GM21528 (cell line): ENCODE results near the gene TPRX1.
"Not testable (repeated sequence)": the region's sequence is repeated elsewhere in the genome, so short reads cannot be mapped to it uniquely, and the experiment has no call there.

Experiments used
- ATAC-seq: cut with Tn5 transposase; IDR thresholded peaks from one replicate; pipeline ENCODE4 v1.9.1; 2021; ENCODE audit warnings: mild to moderate bottlenecking, moderate library complexity; ENCODE audit not compliant: unreplicated experiment, low FRiP score

Gene TPRX1

GRCh38 chr19:47804451-47804850, at the start of gene TPRX1:
TPRX1 (minus strand) TSS chr19:47804551; CDS start chr19:47804539, 12 bp downstream.
- ATAC-seq, result not testable (repeated sequence)

GRCh38 chr19:47853003-47853402, 48.7 kb upstream of the TPRX1 start:
- no peak for ATAC-seq

DNA sequence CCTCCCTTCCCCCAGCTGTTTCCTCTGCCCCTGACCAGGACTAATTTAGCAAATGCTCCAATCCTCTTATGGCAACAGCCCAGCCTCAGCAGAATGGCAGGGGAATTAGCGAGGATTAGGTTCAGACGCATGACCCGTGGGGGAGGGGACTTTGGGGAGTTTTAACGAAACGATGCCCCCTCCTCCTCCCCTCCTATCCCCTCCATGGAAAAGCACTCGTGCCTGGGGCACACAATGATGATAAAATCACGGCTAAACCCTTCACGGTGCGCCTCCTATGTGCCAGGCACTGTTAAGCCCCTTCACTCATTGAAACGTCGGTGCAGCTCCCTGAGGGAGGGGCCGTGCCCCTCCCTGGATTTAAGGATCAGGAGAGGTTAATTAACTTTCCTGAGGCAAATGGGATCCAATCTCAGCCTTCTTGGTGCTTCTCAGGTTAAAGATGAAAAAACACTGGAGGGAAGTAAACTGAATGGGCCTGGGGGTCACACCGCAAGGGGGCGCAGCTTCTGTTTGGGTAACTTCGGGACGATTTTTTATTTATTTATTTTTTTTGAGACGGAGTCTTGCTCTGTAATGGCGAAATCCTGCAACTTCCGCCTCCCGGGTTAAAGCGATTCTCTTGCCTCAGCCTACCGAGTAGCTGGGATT, 44.6 kb upstream of the TPRX1 start:
- ATAC-seq, result no peak

DNA sequence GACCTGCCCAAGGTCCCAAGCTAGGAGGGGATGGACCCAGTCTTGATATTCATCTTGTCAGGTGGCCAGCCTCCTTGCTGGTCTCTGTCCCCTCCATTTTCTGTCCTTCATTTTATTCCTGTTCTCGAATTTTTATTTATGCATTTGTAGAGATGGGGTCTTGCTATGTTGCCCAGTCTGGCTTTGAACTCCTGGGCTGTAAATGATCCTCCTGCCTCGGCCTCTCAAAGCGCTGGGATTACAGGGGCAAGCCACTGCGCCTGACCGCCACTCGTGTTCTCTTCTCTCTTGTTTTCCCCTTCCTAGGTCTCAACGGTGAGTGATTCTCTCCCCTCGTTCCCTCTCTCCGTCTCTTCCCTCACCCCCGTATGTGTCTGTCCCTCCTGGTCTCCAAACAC, 44.1 kb upstream of the TPRX1 start:
- no peak for ATAC-seq

- ATAC-seq, result no peak
Measured at GRCh38 chr19:47842941-47843340, 38.6 kb upstream of the TPRX1 start.

GRCh38 chr19:47839913-47840312, 35.6 kb upstream of the TPRX1 start:
- ATAC-seq, result no peak

- ATAC-seq, result no peak
Measured at GRCh38 chr19:47839411-47839810, 35.1 kb upstream of the TPRX1 start.

DNA sequence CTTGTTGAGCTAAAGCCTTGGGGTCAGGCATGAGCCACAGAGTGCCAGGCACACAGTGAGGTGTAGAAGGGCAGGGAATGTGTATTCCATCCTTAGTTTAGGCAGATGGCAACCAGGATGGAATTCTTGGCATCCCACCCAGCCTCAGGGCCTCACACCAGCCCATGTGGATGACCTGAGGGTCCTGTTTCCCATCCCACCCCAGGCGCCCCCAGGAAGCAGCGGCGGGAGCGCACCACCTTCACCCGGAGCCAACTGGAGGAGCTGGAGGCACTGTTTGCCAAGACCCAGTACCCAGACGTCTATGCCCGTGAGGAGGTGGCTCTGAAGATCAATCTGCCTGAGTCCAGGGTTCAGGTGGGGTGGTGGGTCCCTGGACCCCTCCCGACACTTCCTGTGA, 31.7 kb upstream of the TPRX1 start:
- no peak for ATAC-seq

GRCh38 chr19:47832723-47833122, 28.4 kb upstream of the TPRX1 start:
- ATAC-seq, result no peak

- ATAC-seq, result no peak
Measured at GRCh38 chr19:47826800-47827199, 22.4 kb upstream of the TPRX1 start.

- no peak for ATAC-seq
Measured at GRCh38 chr19:47824396-47824795, 20.0 kb upstream of the TPRX1 start.

DNA sequence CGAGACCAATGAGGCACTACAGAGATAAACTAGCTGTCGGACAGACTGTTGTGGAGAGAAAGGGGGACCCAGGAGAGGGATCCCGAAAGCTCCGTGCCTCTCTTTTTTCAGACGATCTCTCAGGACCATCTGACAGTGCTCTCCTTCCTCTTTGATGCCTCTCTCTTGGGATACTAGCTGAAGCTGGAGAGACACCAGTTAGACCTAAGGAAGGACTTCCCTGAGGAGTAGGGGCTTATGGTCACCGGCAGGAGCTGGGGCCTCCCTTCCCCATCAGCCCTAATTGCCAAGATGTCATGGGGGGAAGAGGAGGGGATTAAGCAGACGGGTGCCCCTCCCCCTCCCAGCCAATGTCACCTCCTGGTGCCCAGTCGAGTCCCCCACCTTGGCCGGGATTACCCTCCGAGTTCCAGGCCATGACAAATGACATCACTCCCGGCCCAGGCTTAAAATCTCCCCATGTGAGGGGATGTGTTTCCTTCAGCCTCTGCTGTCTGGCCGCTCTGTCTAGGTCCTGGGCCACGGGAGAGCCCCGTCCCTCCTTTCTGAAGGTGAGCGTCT, 17.2 kb upstream of the TPRX1 start, which contains the start of gene CRX:
CRX (plus strand) TSS at position 478 of the 561 bp plus-strand sequence. CDS start 12,507 bp downstream, outside the sequence.
- no peak for ATAC-seq

DNA sequence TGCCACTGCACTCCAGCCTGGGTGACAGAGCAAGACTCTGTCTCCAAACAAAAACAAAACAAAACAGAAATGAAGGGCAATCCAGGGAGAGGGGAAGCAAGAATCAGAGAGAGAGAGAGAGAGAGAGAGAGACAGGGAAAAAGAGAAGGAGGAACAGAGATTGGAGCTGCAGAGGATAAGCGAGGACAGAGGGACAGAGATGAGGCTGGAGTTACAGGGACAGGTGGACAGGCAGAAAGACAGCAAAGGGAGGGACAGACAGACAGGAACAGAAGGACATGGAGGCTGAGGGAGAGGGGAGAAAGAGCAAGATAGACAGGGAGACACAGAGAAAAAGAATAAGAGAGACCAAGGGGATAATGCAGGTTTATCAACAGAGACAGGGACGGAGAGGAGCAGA, 16.1 kb upstream of the TPRX1 start:
- no peak for ATAC-seq

- ATAC-seq, result no peak
Measured at GRCh38 chr19:47819858-47820257, 15.5 kb upstream of the TPRX1 start.

- ATAC-seq, result not testable (repeated sequence)
Measured at GRCh38 chr19:47818221-47818620, 13.9 kb upstream of the TPRX1 start.

- ATAC-seq, result not testable (repeated sequence)
Measured at GRCh38 chr19:47816270-47816669, 11.9 kb upstream of the TPRX1 start.

GRCh38 chr19:47813995-47814328, 9.6 kb upstream of the TPRX1 start:
- no peak for ATAC-seq

DNA sequence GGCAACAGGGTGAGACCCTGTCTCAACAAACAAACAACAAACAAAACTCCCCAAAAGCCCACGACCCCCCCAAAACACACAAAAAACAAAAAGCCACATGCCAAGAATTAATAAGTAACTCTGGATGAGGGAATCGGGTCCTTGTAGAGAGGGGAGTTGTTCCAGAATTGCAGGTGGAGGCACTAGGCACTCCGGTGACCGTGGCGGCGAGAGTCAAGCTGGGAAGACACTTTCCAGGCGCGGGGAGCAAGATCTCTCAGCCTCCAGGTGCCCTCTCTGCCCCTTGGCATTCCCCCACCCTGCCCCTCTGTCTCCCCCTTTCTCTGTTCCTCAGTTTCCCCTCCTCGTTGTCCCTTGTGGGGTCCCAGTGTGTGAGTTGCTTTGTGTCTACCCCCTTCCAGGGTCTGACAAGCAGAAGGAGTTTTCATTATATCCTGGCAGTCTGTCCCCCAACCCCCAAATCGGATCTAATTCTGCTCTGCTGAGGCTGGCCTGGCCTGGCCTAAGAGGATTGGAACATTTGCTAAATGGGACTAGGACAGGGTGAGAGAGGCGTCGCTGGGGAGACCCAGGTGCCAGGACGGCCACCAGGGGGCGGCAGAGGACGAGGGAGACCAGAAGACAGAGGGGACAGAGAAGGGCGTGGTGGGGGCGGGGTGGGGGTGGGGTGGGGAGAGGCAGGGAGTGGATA, 9.1 kb upstream of the TPRX1 start:
- ATAC-seq, result no peak

- ATAC-seq, result no peak
Measured at GRCh38 chr19:47806435-47806834, 2.1 kb upstream of the TPRX1 start.

- no peak for ATAC-seq
Measured at GRCh38 chr19:47805313-47805712, 962 bp upstream of the TPRX1 start.

DNA sequence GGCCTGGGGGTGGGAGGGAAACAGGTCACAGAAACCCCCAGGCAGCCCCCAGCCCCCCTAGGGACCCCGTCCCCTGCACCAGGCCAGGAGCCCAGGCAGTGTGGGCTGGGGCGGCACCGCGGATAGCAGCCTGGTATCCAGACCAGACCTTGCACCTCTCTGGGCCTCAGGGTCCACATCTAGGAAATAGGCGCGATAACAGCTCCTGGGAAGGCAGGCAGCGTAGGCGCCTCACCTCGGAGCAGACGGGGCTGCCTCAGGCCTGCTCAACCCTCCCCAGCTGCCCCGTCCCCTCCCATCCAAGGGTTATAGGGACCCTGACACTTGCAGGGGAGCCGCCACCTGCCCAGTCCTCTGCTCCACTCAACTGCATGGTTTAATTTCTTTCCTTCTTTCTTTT, 680 bp downstream of the TPRX1 start:
- not testable (repeated sequence) for ATAC-seq

DNA sequence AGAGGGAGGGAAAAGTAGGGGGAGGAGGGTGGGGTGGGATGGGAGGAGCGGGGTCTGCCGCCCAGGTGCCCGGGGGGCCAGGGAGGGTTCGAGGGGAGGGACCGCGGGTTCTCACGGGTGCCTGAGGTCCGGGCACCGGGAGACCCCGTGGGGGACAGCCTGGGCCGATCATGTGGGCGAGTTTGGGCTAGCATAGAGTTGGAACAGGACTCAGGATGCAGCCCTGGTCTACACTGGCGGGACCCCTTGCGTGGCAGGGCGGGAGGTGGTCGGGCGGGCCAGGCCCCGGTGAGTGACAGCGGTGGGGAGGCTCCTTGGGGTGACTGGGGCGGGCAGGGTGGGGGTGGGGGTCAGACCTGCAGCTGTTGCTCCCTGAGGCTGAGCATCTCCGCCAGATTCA, 1.2 kb downstream of the TPRX1 start:
- ATAC-seq, result not testable (repeated sequence)
